SH-SY5Y (cell line): ENCODE results near the gene KITLG.

ENCODE experiments used
- GATA2 ChIP-seq: IDR thresholded peaks from 2 replicates; pipeline ENCODE4 v1.6.1; 2011; ENCODE audit warnings: mild to moderate bottlenecking, low read depth, low read length
- GATA3 ChIP-seq: IDR thresholded peaks from 2 replicates; pipeline ENCODE4 v1.6.1; 2011; ENCODE audit warnings: low read depth, mild to moderate bottlenecking, low read length, moderate library complexity

DNA sequence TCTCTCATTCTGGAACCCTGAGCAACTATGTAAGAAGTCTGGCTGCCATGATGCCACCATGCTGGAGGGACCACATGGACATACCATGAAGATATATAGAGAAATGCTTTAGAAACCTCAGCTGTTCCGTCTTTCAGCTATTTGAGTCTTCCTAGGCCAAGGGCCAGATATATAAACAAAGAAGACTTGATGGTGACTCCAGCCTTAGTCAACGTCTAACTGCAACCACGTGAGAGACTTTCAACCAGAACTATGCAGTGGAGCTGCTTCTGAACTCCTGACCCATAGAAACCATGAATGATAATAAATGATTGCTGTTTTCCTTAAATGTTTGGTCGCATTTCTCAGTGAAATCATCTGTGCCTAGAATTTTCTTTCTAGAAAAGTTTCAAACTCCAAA is 20.0 kb upstream of the KITLG start:
- TF ChIP-seq GATA2 (no peak), GATA3 (no peak)
